Ovary (tissue), 3 donors: ENCODE measurements around the gene TSPAN4.

ENCODE experiments used
- CTCF ChIP-seq, 3 donors: fragments of 450-650 bp in 2 of 3; fragments of 200-600 bp in 1 of 3; IDR thresholded peaks; one replicate each; pipeline versions ENCODE4 v1.5.1 to v1.8.0; 2016 to 2022; ENCODE audit warnings: antibody characterized with exemption in 3 of 3, mild to moderate bottlenecking in 1 of 3
- POLR2A ChIP-seq: fragments of 450-650 bp; IDR thresholded peaks from one replicate; pipeline ENCODE4 v1.6.1; 2017; ENCODE audit warnings: antibody characterized with exemption, mild to moderate bottlenecking, moderate library complexity
- donor health status: DM: no; HTN: no; CAD: no.

DNA sequence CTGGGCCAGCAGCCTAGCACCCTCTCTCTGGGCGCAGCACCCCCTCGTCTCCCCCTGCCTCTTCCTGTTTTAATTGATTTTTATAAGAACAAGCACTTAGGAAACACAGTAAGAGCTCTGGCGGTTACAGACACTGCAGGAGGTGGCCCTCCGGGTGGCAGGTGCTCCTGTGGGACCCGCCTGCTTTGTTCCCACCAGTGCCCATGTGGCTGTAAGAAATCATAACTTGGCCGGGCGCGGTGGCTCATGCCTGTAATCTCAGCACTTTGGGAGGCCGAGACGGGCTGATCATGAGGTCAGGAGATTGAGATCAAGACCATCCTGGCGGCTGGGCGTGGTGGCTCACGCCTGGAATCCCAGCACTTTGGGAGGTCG lies 18.4 kb downstream of the TSPAN4 start:
- TF ChIP-seq CTCF (IDR thresholded peaks at IDR 0.05) (no peak), POLR2A (no peak)
